Chondrocyte (in vitro differentiated cells): ENCODE measurements around the gene HSPA4L. TPM values are rescaled to one million over a fixed set of nuclear protein-coding genes. Genes with fewer than 3 reads are reported as not detected.

Experiments
- DNase-seq: peaks from one replicate; pipeline ENCODE4 v3.0.0; 2021; ENCODE audit warnings: mixed read lengths, low spot score
- H3K27ac Mint-ChIP-seq: one replicate; pipeline ENCODE4 v1.8.0; 2021; ENCODE audit warnings: mild to moderate bottlenecking, moderate library complexity, mixed read lengths; ENCODE audit not compliant: unreplicated experiment
- H3K27me3 Mint-ChIP-seq: 2 replicates; pipeline ENCODE4 v1.8.0; 2021; ENCODE audit warnings: low read depth, mixed read lengths
- H3K36me3 Mint-ChIP-seq: 2 replicates; pipeline ENCODE4 v1.8.0; 2021; ENCODE audit warnings: low read depth, mixed read lengths
- H3K4me1 Mint-ChIP-seq: 2 replicates; pipeline ENCODE4 v1.8.0; 2021; ENCODE audit warnings: low read depth, mild to moderate bottlenecking, mixed read lengths
- H3K4me3 Mint-ChIP-seq: one replicate; pipeline ENCODE4 v1.8.0; 2021; ENCODE audit warnings: mild to moderate bottlenecking, moderate library complexity, mixed read lengths; ENCODE audit not compliant: unreplicated experiment
- H3K9me3 Mint-ChIP-seq: 2 replicates; pipeline ENCODE4 v1.8.0; 2021; ENCODE audit warnings: low read depth, mixed read lengths
- CTCF ChIP-seq: fragments of 200-600 bp; sonication (generic); IDR thresholded peaks from 2 replicates; pipeline ENCODE4 v1.5.0; 2021; ENCODE audit warnings: antibody characterized with exemption, mild to moderate bottlenecking, moderate library complexity
- total RNA-seq: library from RNA; stranded (reverse); gene quantifications from 3 replicates; pipeline ENCODE4 v1.2.1, GENCODE V29; 2021

Gene HSPA4L
- total RNA-seq, 1 donor from 2014 or later, result 4.0 TPM

- H3K9me3 Mint-ChIP-seq, result peaks cover 63% of the 10 kb centered on the region
- no peak overlapping the region for H3K4me3 Mint-ChIP-seq
- no peaks in the 10 kb centered on the region for H3K4me1 Mint-ChIP-seq
- H3K27me3 Mint-ChIP-seq, result no peaks in the 10 kb centered on the region
- peaks cover 33% of the 10 kb centered on the region for H3K36me3 Mint-ChIP-seq
- no peak overlapping the region for H3K27ac Mint-ChIP-seq
- DNase-seq, result no peak
- no peak for TF ChIP-seq CTCF
Measured at GRCh38 chr4:127849505-127850234, 67.5 kb downstream of the HSPA4L start.

- peaks cover 54% of the 10 kb centered on the region for H3K9me3 Mint-ChIP-seq
- H3K4me3 Mint-ChIP-seq, result no peak overlapping the region
- H3K27me3 Mint-ChIP-seq, result no peaks in the 10 kb centered on the region
- no peak for TF ChIP-seq CTCF
- peaks cover 12% of the 10 kb centered on the region for H3K4me1 Mint-ChIP-seq
- no peak for DNase-seq
- H3K27ac Mint-ChIP-seq, result no peak overlapping the region
- H3K36me3 Mint-ChIP-seq, result peaks cover 29% of the 10 kb centered on the region
Measured at GRCh38 chr4:127852661-127853060, 70.5 kb downstream of the HSPA4L start.

GRCh38 chr4:127856196-127856812 lies 74.2 kb downstream of the HSPA4L start:
- peaks cover 12% of the 10 kb centered on the region for H3K36me3 Mint-ChIP-seq
- H3K4me1 Mint-ChIP-seq, result peaks cover 12% of the 10 kb centered on the region
- no peak for TF ChIP-seq CTCF
- no peak overlapping the region for H3K4me3 Mint-ChIP-seq
- no peak overlapping the region for H3K27ac Mint-ChIP-seq
- H3K9me3 Mint-ChIP-seq, result peaks cover 50% of the 10 kb centered on the region
- H3K27me3 Mint-ChIP-seq, result no peaks in the 10 kb centered on the region
- no peak for DNase-seq

- TF ChIP-seq CTCF, result no peak
- Mint-ChIP-seq H3K27ac (peak overlapping the region; percentile 61), H3K27me3 (no peaks in the 10 kb centered on the region), H3K4me3 (no peak overlapping the region), H3K9me3 (peaks cover 44% of the 10 kb centered on the region), H3K36me3 (peaks cover 12% of the 10 kb centered on the region), H3K4me1 (peaks cover 12% of the 10 kb centered on the region)
- DNase-seq, result no peak
Measured at GRCh38 chr4:127856813-127857447, 74.8 kb downstream of the HSPA4L start.

GRCh38 chr4:127857641-127858040 lies 75.5 kb downstream of the HSPA4L start:
- TF ChIP-seq CTCF, result no peak
- DNase-seq, result no peak
- no peaks in the 10 kb centered on the region for H3K27me3 Mint-ChIP-seq
- H3K4me3 Mint-ChIP-seq, result no peak overlapping the region
- H3K9me3 Mint-ChIP-seq, result peaks cover 42% of the 10 kb centered on the region
- peaks cover 12% of the 10 kb centered on the region for H3K4me1 Mint-ChIP-seq
- H3K27ac Mint-ChIP-seq, result no peak overlapping the region
- H3K36me3 Mint-ChIP-seq, result peaks cover 14% of the 10 kb centered on the region
